Measurements from ENCODE around the gene CHCHD3.

DNA sequence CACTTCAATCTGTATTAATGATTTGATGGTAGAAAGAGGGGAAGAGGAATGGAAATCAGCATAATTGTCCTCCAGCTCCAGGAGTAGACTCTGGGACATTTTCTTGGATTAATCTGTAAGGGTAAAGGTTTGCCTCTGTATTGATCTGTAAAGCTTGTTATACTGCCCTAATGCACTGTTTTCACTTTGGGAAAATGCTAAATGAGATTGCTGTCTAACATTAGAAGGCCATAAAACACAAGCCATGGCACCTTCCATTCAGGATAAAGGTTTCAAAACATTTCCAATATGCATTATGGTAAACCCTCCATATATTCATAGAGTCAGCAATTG is 282.8 kb downstream of the CHCHD3 start:
- TF ChIP-seq KLF16 (tag by site-specific recombination; IDR thresholded peaks at IDR 0.05) (no peak), FEZF1 (tag by site-specific recombination; IDR thresholded peaks at IDR 0.05) (no peak), KLF9 (tag by site-specific recombination; IDR thresholded peaks at IDR 0.05; ENCODE audit: low read depth) (no peak), ZNF335 (tag by site-specific recombination; conservative IDR thresholded peaks at IDR 0.05) (no peak), ZNF501 (tag by site-specific recombination; IDR thresholded peaks at IDR 0.05) (no peak), YY1 (tag by site-specific recombination; IDR thresholded peaks at IDR 0.05) (no peak), ZNF48 (tag by site-specific recombination; IDR thresholded peaks at IDR 0.05) (no peak), ZNF324 (tag by site-specific recombination; IDR thresholded peaks at IDR 0.05) (no peak), GLI4 (tag by site-specific recombination; IDR thresholded peaks at IDR 0.05) (no peak)
- TF ChIP-seq, protein P1, sequence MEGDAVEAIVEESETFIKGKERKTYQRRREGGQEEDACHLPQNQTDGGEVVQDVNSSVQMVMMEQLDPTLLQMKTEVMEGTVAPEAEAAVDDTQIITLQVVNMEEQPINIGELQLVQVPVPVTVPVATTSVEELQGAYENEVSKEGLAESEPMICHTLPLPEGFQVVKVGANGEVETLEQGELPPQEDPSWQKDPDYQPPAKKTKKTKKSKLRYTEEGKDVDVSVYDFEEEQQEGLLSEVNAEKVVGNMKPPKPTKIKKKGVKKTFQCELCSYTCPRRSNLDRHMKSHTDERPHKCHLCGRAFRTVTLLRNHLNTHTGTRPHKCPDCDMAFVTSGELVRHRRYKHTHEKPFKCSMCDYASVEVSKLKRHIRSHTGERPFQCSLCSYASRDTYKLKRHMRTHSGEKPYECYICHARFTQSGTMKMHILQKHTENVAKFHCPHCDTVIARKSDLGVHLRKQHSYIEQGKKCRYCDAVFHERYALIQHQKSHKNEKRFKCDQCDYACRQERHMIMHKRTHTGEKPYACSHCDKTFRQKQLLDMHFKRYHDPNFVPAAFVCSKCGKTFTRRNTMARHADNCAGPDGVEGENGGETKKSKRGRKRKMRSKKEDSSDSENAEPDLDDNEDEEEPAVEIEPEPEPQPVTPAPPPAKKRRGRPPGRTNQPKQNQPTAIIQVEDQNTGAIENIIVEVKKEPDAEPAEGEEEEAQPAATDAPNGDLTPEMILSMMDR (tag by site-specific recombination; IDR thresholded peaks at IDR 0.05) = no peak
- TF ChIP-seq, protein P2, sequence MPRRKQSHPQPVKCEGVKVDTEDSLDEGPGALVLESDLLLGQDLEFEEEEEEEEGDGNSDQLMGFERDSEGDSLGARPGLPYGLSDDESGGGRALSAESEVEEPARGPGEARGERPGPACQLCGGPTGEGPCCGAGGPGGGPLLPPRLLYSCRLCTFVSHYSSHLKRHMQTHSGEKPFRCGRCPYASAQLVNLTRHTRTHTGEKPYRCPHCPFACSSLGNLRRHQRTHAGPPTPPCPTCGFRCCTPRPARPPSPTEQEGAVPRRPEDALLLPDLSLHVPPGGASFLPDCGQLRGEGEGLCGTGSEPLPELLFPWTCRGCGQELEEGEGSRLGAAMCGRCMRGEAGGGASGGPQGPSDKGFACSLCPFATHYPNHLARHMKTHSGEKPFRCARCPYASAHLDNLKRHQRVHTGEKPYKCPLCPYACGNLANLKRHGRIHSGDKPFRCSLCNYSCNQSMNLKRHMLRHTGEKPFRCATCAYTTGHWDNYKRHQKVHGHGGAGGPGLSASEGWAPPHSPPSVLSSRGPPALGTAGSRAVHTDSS (tag by site-specific recombination; IDR thresholded peaks at IDR 0.05) = no peak
- TF ChIP-seq, protein P3, sequence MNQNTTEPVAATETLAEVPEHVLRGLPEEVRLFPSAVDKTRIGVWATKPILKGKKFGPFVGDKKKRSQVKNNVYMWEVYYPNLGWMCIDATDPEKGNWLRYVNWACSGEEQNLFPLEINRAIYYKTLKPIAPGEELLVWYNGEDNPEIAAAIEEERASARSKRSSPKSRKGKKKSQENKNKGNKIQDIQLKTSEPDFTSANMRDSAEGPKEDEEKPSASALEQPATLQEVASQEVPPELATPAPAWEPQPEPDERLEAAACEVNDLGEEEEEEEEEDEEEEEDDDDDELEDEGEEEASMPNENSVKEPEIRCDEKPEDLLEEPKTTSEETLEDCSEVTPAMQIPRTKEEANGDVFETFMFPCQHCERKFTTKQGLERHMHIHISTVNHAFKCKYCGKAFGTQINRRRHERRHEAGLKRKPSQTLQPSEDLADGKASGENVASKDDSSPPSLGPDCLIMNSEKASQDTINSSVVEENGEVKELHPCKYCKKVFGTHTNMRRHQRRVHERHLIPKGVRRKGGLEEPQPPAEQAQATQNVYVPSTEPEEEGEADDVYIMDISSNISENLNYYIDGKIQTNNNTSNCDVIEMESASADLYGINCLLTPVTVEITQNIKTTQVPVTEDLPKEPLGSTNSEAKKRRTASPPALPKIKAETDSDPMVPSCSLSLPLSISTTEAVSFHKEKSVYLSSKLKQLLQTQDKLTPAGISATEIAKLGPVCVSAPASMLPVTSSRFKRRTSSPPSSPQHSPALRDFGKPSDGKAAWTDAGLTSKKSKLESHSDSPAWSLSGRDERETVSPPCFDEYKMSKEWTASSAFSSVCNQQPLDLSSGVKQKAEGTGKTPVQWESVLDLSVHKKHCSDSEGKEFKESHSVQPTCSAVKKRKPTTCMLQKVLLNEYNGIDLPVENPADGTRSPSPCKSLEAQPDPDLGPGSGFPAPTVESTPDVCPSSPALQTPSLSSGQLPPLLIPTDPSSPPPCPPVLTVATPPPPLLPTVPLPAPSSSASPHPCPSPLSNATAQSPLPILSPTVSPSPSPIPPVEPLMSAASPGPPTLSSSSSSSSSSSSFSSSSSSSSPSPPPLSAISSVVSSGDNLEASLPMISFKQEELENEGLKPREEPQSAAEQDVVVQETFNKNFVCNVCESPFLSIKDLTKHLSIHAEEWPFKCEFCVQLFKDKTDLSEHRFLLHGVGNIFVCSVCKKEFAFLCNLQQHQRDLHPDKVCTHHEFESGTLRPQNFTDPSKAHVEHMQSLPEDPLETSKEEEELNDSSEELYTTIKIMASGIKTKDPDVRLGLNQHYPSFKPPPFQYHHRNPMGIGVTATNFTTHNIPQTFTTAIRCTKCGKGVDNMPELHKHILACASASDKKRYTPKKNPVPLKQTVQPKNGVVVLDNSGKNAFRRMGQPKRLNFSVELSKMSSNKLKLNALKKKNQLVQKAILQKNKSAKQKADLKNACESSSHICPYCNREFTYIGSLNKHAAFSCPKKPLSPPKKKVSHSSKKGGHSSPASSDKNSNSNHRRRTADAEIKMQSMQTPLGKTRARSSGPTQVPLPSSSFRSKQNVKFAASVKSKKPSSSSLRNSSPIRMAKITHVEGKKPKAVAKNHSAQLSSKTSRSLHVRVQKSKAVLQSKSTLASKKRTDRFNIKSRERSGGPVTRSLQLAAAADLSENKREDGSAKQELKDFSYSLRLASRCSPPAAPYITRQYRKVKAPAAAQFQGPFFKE (tag by site-specific recombination; IDR thresholded peaks at IDR 0.05; ENCODE audit: borderline replicate concordance) = no peak
- TF ChIP-seq, protein P4, sequence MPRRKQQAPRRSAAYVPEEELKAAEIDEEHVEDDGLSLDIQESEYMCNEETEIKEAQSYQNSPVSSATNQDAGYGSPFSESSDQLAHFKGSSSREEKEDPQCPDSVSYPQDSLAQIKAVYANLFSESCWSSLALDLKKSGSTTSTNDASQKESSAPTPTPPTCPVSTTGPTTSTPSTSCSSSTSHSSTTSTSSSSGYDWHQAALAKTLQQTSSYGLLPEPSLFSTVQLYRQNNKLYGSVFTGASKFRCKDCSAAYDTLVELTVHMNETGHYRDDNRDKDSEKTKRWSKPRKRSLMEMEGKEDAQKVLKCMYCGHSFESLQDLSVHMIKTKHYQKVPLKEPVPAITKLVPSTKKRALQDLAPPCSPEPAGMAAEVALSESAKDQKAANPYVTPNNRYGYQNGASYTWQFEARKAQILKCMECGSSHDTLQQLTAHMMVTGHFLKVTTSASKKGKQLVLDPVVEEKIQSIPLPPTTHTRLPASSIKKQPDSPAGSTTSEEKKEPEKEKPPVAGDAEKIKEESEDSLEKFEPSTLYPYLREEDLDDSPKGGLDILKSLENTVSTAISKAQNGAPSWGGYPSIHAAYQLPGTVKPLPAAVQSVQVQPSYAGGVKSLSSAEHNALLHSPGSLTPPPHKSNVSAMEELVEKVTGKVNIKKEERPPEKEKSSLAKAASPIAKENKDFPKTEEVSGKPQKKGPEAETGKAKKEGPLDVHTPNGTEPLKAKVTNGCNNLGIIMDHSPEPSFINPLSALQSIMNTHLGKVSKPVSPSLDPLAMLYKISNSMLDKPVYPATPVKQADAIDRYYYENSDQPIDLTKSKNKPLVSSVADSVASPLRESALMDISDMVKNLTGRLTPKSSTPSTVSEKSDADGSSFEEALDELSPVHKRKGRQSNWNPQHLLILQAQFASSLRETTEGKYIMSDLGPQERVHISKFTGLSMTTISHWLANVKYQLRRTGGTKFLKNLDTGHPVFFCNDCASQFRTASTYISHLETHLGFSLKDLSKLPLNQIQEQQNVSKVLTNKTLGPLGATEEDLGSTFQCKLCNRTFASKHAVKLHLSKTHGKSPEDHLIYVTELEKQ (tag by site-specific recombination; IDR thresholded peaks at IDR 0.05; ENCODE audit: borderline replicate concordance) = no peak
- TF ChIP-seq, protein P5, sequence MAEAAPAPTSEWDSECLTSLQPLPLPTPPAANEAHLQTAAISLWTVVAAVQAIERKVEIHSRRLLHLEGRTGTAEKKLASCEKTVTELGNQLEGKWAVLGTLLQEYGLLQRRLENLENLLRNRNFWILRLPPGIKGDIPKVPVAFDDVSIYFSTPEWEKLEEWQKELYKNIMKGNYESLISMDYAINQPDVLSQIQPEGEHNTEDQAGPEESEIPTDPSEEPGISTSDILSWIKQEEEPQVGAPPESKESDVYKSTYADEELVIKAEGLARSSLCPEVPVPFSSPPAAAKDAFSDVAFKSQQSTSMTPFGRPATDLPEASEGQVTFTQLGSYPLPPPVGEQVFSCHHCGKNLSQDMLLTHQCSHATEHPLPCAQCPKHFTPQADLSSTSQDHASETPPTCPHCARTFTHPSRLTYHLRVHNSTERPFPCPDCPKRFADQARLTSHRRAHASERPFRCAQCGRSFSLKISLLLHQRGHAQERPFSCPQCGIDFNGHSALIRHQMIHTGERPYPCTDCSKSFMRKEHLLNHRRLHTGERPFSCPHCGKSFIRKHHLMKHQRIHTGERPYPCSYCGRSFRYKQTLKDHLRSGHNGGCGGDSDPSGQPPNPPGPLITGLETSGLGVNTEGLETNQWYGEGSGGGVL (tag by site-specific recombination; IDR thresholded peaks at IDR 0.05) = no peak
